Measurements from ENCODE around the gene SGPP2. TPM values are rescaled to one million over a fixed set of nuclear protein-coding genes. Genes with fewer than 3 reads are reported as not detected.
"Not testable (repeated sequence)": the region's sequence is repeated elsewhere in the genome, so short reads cannot be mapped to it uniquely, and the experiment has no call there.

Gene SGPP2
- total RNA-seq, 1 donor from 2014 or later, result 19.0 TPM

- intact Hi-C loops (cut with DNase I), result loop anchor here (1.0 to 10.0 kb wide), 3 partner anchors 137 to 505 kb away; partner anchors contain the start of gene SGPP2
- ATAC-seq (peak; percentile 63), DNase-seq (ENCODE audit: missing footprints) (no peak)
Observed at GRCh38 chr2:222561817-222562645, 137.7 kb downstream of the SGPP2 start.

GRCh38 chr2:222563106-222563718 lies 138.9 kb downstream of the SGPP2 start:
- intact Hi-C loops (cut with DNase I), result loop anchor here (5.0 to 10.0 kb wide), 2 partner anchors 138 to 506 kb away; partner anchors contain the start of gene SGPP2
- ATAC-seq (no peak), DNase-seq (ENCODE audit: missing footprints) (no peak)

DNA sequence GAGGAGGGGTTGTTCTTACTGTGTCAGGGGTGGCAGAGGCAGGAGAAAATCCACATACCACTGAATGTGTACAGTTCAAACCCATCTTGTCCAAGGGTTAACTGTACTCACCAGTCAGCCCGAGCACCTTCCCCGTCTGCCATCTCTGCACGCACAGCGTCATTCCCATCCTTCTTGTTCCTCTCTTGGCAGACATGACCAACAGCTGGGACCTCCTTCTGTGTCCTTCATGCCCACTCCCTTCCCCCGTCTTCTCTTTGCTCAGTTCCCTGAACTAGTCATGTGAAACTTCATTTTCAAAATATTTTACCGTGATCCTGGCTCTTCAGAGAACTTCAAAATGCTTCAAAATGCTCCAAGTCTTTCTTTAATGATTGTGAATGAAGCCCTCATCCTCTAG lies 139.6 kb downstream of the SGPP2 start:
- ATAC-seq (no peak), DNase-seq (ENCODE audit: missing footprints) (no peak)
- intact Hi-C loops (cut with DNase I), result loop anchor here (5.0 to 10.0 kb wide), 2 partner anchors 139 to 507 kb away; partner anchors contain the start of gene SGPP2

GRCh38 chr2:222566229-222566628 lies 141.9 kb downstream of the SGPP2 start:
- ATAC-seq, result peak; percentile 53
- DNase-seq (ENCODE audit: missing footprints), result no peak
- intact Hi-C loops (cut with DNase I), result loop anchor here (10.0 kb wide), 1 partner anchor 141 kb away; the partner anchor contains the start of gene SGPP2

- intact Hi-C loops (cut with DNase I), result loop anchor here (10.0 kb wide), 1 partner anchor 144 kb away; the partner anchor contains the start of gene SGPP2
- DNase-seq (ENCODE audit: missing footprints) (no peak), ATAC-seq (peak; percentile 63)
Observed at GRCh38 chr2:222568865-222569264, 144.5 kb downstream of the SGPP2 start.

DNA sequence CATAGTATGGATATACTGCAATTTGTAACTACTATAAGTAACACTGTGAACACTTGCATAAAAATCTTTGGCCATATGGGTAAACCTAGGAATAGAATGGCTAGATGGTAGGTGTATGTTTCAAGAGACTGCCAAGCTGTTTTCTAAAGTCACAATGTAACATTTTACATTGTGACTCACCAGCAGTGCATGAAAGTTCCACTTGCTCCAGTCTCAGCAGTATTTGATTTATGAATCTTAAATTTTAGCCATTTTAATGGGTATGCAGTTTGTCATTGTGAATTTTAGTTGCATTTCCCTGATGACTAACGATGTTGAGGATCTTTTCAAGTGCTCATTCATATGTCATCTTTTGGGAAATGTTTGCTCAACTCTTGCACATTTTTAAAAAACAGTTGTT lies 145.5 kb downstream of the SGPP2 start:
- ATAC-seq, result no peak
- intact Hi-C loops (cut with DNase I), result loop anchor here (10.0 kb wide), 1 partner anchor 145 kb away; the partner anchor contains the start of gene SGPP2
- no peak for DNase-seq (ENCODE audit: missing footprints)

GRCh38 chr2:222572264-222572721 lies 147.9 kb downstream of the SGPP2 start:
- DNase-seq (ENCODE audit: missing footprints) (no peak), ATAC-seq (peak; percentile 33)
- intact Hi-C loops (cut with DNase I), result no loop called here

- DNase-seq (ENCODE audit: missing footprints) (no peak), ATAC-seq (peak; percentile 87)
- intact Hi-C loops (cut with DNase I), result no loop called here
Observed at GRCh38 chr2:222572751-222573174, 148.4 kb downstream of the SGPP2 start.

DNA sequence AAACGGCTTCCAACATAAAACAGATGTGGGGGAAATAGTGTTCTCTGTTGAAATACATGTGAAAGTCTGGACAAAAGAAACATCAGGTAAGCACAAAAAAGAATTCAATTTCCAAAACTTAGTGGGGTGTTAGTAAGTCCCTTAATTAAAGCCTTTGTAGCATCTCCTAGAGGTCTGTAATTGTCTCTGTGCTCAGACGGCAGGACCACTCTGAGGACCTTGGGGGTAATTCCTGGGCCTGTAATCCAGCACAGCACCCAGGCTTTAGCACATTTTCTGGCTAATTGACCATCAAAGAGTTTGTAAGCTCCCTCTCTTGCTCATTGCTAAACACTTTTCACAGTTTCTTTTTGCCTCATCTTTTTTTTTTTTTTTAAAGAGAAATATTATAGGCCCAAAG lies 151.3 kb downstream of the SGPP2 start:
- DNase-seq (ENCODE audit: missing footprints) (no peak), ATAC-seq (no peak)
- intact Hi-C loops (cut with DNase I), result no loop called here

DNA sequence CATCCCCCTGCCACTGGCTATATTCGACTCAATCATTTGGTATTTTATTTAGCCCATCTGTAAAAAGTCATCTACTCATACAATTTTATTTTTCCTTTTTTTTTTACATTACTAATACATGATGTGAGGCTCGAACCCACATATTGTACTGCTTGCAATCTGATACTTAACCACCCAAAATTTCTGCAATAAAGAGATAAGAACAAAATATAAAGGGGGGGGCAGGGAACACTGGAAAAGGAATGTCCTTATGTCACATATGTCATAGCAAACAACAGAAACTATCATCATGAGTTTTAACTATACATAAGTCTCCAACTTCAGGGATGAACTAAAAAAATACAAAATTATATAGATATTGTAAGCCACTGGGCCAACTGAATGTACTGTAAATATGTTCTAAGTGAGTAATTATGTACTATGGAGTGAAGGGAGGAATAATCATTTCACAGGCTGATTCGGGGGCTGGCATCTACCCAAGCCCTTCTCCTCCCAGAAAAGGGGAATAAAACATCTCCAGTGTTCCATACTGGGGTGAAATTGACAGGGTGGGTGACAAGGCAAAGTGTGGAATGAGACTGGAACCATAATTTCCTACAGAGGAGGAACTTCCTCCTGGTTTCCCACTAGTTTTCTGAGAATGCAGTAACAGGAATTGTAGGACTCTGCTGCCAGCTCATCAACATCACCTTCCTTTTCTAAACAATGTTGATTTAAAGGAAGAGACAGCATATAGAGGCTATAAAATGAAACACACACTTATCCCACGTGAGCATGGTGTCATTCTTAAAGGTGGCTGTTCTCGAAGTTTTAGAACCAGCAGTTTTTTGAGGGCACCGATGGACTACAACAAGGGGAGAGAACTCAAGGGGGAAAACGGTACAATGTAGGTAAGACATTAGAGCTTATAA lies 152.1 kb downstream of the SGPP2 start:
- DNase-seq (ENCODE audit: missing footprints) (no peak), ATAC-seq (no peak)
- intact Hi-C loops (cut with DNase I), result no loop called here

- DNase-seq (ENCODE audit: missing footprints), result no peak
- intact Hi-C loops (cut with DNase I), result no loop called here
- ATAC-seq, result no peak
Observed at GRCh38 chr2:222577341-222577740, 153.0 kb downstream of the SGPP2 start.

GRCh38 chr2:222582928-222583327 lies 158.6 kb downstream of the SGPP2 start:
- ATAC-seq (no peak), DNase-seq (ENCODE audit: missing footprints) (no peak)
- intact Hi-C loops (cut with DNase I), result no loop called here

- DNase-seq (ENCODE audit: missing footprints); intact Hi-C loops (cut with DNase I); ATAC-seq: not testable (repeated sequence)
Observed at GRCh38 chr2:222584589-222584988, 160.2 kb downstream of the SGPP2 start.

DNA sequence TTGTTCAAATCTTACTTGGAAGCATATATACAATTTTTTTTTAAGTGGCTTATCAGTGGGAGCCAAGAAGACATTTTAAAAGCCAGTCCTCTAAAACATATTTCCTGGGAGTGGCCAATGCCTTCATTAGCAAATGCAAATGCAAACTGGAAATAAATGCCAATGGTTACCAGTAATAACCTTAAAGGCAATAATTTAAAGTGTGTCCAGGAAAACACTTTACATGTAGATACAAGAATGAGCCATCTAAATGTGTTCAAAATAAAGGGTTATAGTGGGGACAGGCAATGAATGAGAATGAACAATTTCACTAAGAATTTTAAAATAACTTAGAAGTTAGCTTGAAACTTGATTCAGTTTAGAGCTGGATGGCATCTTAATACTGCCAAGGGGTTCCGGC lies 167.3 kb downstream of the SGPP2 start:
- no peak for ATAC-seq
- intact Hi-C loops (cut with DNase I), result no loop called here

DNA sequence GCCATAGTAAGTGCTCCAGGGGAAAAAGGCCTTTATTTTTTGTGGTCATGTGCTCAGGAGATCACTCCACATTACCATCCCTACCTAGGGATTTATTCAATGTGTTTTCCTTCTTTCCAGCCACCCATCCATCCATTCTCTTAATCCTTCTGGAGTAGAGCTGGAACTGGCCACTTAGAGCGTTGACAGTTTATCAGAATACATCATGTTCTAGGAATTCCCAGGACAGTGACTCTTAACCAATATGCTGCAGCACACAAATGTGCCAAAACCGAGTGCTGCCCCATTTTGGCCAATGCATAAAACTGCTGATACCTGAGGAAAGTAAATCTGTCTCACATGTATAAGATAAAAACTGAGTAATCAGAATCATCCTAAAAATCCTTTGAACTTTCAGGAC lies 167.8 kb downstream of the SGPP2 start:
- intact Hi-C loops (cut with DNase I), result no loop called here
- ATAC-seq (peak; percentile 65), DNase-seq (ENCODE audit: missing footprints) (no peak)

More for the DNA sequence above, 167.3 kb downstream of the SGPP2 start:
- DNase-seq (ENCODE audit: missing footprints), result no peak

- ATAC-seq (no peak), DNase-seq (ENCODE audit: missing footprints) (no peak)
- intact Hi-C loops (cut with DNase I), result no loop called here
Observed at GRCh38 chr2:222594679-222595078, 170.3 kb downstream of the SGPP2 start.

GRCh38 chr2:222595581-222595980 lies 171.2 kb downstream of the SGPP2 start:
- ATAC-seq (no peak), DNase-seq (ENCODE audit: missing footprints) (no peak)
- intact Hi-C loops (cut with DNase I), result no loop called here

DNA sequence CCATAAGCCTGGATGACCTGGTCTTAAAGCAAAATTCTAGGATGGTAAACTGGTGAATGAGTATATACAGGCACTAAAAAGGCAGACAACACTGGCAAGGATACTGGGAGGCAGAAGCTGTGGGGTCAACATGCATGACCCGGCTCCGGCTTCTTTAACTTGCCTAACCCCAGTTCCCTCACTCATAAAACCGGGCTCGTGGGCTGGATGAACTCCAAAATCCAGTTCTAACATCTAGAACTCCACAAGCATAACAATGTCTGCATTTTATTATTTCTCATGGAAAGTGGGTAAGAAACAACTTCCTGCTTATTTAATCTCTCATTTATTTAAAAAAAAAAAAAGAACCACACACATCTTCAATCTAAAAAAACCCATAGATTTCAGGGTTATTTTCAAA lies 174.3 kb downstream of the SGPP2 start:
- ATAC-seq (no peak), DNase-seq (ENCODE audit: missing footprints) (no peak)
- intact Hi-C loops (cut with DNase I), result no loop called here

GRCh38 chr2:222603501-222603900 lies 179.2 kb downstream of the SGPP2 start:
- no peak for ATAC-seq
- DNase-seq (ENCODE audit: missing footprints), result no peak
- intact Hi-C loops (cut with DNase I), result no loop called here
